Kidney capillary endothelial cell (primary cell): ENCODE results near the gene TMEM150C.
"Not testable (repeated sequence)": the region's sequence is repeated elsewhere in the genome, so short reads cannot be mapped to it uniquely, and the experiment has no call there.

ENCODE experiments used
- DNase-seq: peaks from one replicate; pipeline ENCODE4 v3.0.0-alpha.2; 2018; ENCODE audit warnings: low spot score

TMEM150C gene

GRCh38 chr4:82569076-82569475, 7.3 kb upstream of the TMEM150C start:
- no peak for DNase-seq

GRCh38 chr4:82567444-82567843, 5.7 kb upstream of the TMEM150C start:
- no peak for DNase-seq

DNA sequence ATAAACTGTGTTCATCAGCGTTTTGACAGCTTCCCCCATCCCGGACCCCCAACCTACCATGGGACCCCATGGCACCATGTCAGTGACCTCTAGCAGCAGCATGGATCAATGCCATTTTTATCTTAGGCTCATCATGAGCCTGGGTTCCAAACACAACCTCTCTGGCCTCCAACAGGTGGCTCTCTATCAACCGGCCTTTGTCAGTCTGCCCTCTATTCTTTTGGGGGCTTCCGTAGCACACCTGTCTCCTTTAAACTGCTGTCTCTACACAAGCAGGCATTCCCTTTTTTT, 721 bp upstream of the TMEM150C start:
- DNase-seq: no peak

DNA sequence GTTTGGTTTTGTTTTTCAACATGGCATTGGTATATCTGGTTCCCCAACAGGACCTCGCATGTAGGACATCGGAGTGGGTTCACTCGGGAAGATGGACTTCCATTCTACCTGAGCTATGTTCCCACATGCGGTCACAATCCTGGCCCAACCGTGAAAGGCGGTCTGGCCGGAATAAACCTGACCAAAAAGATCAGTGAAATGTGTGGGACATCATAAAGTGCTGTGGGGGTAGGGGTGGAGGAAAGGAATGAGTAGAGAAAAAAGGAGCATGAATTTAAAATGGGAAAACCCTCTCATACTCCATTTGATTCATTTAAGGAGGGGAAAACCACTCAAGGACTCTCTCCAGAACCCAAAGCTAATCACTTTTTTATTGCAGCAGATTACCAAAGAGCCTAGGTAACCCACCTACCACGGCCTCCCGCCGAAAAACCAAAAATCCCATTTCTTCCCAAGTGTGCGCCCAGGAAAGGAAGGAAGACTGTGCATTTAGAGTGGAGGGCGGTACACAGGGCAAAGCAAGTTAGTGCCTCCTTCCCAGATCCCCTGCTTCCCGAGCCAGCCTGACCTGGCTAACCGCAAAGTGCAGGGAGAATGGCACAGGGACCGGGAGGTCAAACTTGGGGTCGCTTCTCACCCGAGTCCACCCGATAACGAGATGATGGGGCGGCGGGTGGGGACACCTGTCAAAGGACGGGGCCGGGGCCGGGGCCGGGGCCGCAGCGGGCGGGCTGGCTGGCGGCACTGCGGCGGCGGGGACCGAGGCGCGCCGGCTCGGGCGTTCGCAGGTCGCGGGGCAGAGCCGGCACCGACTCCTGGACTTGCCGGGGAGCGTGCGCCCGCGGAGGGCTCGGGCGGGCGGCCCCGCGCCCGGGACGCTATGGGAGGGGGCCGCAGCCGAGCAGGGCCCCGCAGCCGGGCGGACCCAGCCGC, 669 bp downstream of the TMEM150C start:
- peak; percentile 5 for DNase-seq

DNA sequence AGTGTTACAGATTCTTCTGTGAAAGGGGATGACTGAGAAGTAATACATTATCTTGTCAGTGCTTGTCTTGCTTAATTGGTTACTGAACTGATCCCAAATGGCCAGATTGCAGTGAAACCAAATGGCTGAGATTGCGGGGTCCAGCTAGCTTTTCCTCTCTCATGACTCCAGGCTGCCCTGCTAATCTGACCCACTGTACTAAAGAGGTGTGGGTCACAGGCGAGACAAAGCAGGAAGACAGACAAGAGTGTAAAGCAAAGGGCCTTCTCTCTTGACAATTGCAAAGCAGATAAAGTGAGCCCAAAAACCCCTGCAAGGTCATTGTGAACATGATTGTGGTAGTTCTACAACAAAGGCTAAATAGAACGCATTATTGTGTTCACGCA, 2.1 kb downstream of the TMEM150C start:
- DNase-seq: no peak

- DNase-seq: not testable (repeated sequence)
Measured at GRCh38 chr4:82559090-82559734, 2.6 kb downstream of the TMEM150C start.

DNA sequence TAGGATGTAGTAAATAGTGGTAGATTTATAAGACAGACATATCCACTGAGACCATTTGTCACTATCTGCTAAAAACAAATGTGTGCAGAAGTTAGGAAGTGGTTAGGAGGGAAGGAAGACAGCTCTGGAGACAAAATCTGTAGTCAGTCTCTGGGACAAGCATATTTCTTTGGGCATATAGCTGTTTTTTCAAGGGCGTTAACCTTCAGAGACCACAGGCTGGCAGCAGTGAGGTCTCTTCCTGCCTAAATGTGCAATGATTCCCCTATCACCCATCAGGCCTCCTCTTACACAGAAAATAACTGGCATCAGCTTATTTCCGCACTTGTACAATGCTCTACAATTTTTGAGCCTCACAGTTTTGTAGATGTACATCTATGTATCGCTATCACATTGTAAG, 6.5 kb downstream of the TMEM150C start:
- DNase-seq: no peak

GRCh38 chr4:82553020-82553419, 8.8 kb downstream of the TMEM150C start:
- DNase-seq: no peak

GRCh38 chr4:82551734-82552133, 10.1 kb downstream of the TMEM150C start:
- DNase-seq: no peak

- DNase-seq: not testable (repeated sequence)
Measured at GRCh38 chr4:82547850-82548249, 13.9 kb downstream of the TMEM150C start.

DNA sequence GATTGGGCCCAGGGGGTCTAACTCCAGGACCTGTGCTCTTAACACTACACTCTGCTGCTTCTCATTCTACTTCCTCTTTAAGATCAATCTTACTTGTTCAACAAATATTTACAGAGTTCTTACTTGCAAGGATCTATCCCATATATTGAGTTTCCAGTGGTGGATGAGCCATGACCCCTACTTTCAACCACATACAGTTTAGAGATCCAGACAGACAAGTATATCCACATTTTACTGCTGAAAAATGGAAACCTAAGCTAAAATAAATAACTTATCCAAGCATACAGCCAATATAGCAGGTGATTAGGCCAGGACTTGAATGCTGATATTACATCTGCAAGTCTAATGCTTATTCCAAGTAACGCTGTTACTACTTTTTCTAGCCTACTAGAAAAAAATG, 18.7 kb downstream of the TMEM150C start:
- no peak for DNase-seq

- no peak for DNase-seq
Measured at GRCh38 chr4:82542642-82543041, 19.1 kb downstream of the TMEM150C start.

DNA sequence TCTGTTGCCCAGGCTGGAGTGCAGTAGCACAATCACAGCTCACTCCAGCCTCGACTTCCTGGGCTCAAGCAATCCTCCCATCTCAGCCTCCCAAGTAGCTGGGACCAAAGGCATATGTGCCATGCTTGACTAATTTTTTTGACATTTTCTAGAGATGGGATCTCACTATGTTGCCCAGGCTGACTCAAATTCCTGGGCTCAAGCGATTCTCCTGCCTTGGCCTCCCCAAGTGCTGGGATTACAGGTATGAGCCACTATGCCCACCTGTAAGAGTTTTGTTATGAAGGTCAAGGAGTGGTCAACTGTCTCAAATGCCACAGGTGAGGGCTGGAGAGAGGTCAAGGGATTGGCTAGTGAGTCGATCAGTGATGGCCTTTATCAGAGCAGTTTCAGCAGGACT, 32.5 kb downstream of the TMEM150C start:
- no peak for DNase-seq

DNA sequence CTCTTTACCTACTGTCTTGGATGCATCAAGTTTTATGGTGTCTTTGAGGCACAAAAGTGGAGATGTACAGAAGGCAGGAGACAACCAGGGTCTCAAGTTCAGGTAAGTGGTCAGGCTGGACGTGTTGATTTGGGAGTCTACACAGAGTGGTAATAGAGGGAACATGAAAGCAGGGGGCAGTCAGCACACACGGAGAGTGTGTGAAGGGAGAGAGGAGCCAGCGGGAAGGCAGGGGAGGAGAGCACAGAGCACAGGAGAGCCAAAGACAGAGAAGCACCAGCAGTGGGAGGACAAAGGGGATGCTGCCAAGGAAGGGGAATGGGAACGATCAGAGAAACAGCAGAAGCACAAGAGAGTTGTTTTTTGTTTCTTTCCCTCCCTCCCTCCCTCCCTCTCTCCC, 32.9 kb downstream of the TMEM150C start:
- DNase-seq: no peak

DNA sequence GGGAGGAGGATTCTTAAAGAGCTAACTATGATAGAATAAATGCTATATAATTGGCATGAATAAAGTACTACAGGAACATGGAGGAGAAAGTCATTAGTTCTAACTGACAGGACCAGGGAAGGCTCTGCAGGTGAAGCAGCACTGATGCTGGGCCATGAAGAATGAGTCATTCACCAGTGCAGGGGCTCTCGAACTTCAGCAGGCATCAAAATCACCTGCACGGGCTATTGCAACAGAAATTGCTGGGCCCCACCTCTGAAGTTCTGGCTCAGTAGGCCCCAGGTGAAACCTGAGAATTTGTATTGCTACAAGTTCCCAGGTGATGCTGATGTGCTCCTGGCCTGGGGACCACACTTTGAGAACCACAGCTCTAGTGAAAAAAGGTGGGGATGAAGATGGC, 33.7 kb downstream of the TMEM150C start:
- no peak for DNase-seq

DNA sequence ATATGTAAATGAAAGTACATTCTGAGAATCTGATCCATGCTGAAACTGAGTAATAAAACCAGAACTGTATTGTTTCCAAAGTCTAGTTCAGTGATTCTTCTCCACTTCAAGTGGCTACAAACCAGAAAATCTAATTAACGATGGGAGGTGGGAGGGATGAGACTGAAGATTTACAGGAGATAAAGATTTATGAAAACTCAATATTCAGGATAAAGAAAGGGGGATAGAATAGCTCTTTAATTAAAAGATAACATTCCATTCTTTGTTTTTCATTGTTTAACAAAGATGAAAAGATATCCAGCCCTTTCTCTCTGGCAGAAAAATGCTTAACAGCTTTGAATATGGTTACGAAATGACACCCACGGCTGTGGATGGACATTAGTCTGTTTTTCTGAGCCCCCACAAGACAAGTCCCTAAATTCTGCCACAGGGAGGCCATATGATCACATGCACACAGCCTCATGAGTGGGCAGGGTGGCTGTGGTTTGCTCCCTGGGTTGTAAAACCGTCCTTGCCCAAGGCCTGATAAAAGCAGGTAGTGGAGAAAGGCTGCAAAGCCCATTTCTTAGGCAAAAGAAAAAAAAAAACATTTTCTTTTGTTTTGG, 36.4 kb downstream of the TMEM150C start:
- DNase-seq: no peak

- DNase-seq: no peak
Measured at GRCh38 chr4:82524570-82525152, 37.1 kb downstream of the TMEM150C start.

GRCh38 chr4:82523179-82523578, 38.6 kb downstream of the TMEM150C start:
- no peak for DNase-seq

DNA sequence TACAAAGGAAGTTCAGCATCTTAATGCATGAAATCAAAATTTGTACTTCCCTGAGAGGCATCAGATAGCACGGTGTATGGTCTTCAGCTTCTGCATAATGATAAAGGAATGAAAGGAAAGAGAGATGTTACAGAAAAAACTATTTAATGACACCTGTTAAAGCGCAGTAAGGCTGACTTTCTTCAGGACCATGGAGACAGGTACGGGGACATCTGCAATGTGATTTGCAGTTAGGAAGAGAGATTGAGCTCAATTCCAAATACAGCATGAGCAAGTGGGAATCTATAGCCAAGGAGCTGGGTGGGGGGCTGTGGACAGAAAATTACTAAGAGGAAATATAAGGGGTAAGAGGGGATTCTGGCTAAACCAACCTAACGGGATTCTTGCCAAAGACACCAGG, 39.3 kb downstream of the TMEM150C start:
- DNase-seq: no peak

GRCh38 chr4:82521283-82521682, 40.5 kb downstream of the TMEM150C start:
- DNase-seq: no peak

- DNase-seq: no peak
Measured at GRCh38 chr4:82519776-82520175, 42.0 kb downstream of the TMEM150C start.

GRCh38 chr4:82519072-82519471, 42.7 kb downstream of the TMEM150C start:
- DNase-seq: no peak

- DNase-seq: peak; percentile 41
Measured at GRCh38 chr4:82517043-82517442, 44.7 kb downstream of the TMEM150C start.
